ENCODE data around the gene RPTOR.
"Not testable (repeated sequence)": the region's sequence is repeated elsewhere in the genome, so short reads cannot be mapped to it uniquely, and the experiment has no call there.

RPTOR gene

GRCh38 chr17:80753685-80754345, 209.2 kb downstream of the RPTOR start:
- Mint-ChIP-seq H3K4me1 (peaks cover 72% of the 10 kb centered on the region), H3K9me3 (no peaks in the 10 kb centered on the region), H3K4me3 (no peak overlapping the region), H3K36me3 (peaks cover 27% of the 10 kb centered on the region), H3K27ac (peak overlapping the region; percentile 85), H3K27me3 (no peaks in the 10 kb centered on the region)

- Mint-ChIP-seq H3K9me3 (no peaks in the 10 kb centered on the region), H3K36me3 (peaks cover 31% of the 10 kb centered on the region), H3K4me1 (peaks cover 82% of the 10 kb centered on the region), H3K27ac (peak overlapping the region; percentile 85), H3K4me3 (no peak overlapping the region), H3K27me3 (no peaks in the 10 kb centered on the region)
Observed at GRCh38 chr17:80754846-80755245, 210.2 kb downstream of the RPTOR start.

GRCh38 chr17:80755650-80756405, 211.2 kb downstream of the RPTOR start:
- H3K27ac Mint-ChIP-seq, result peak overlapping the region; percentile 91
- no peaks in the 10 kb centered on the region for H3K27me3 Mint-ChIP-seq
- H3K4me3 Mint-ChIP-seq, result no peak overlapping the region
- H3K9me3 Mint-ChIP-seq, result no peaks in the 10 kb centered on the region
- H3K4me1 Mint-ChIP-seq, result peaks cover 82% of the 10 kb centered on the region
- peaks cover 32% of the 10 kb centered on the region for H3K36me3 Mint-ChIP-seq

GRCh38 chr17:80758481-80759376, 214.1 kb downstream of the RPTOR start:
- H3K9me3 Mint-ChIP-seq, result no peaks in the 10 kb centered on the region
- peak overlapping the region; percentile 51 for H3K4me3 Mint-ChIP-seq
- H3K4me1 Mint-ChIP-seq, result peaks cover 83% of the 10 kb centered on the region
- peak overlapping the region; percentile 97 for H3K27ac Mint-ChIP-seq
- no peaks in the 10 kb centered on the region for H3K27me3 Mint-ChIP-seq
- peaks cover 29% of the 10 kb centered on the region for H3K36me3 Mint-ChIP-seq

- Mint-ChIP-seq H3K9me3 (no peaks in the 10 kb centered on the region), H3K4me1 (peaks cover 77% of the 10 kb centered on the region), H3K27me3 (no peaks in the 10 kb centered on the region), H3K36me3 (peaks cover 25% of the 10 kb centered on the region), H3K4me3 (peak overlapping the region; percentile 51), H3K27ac (peak overlapping the region; percentile 97)
Observed at GRCh38 chr17:80759377-80759673, 214.7 kb downstream of the RPTOR start.

- Mint-ChIP-seq H3K9me3 (no peaks in the 10 kb centered on the region), H3K4me1 (peaks cover 82% of the 10 kb centered on the region), H3K4me3 (peak overlapping the region; percentile 76), H3K27me3 (no peaks in the 10 kb centered on the region), H3K36me3 (peaks cover 21% of the 10 kb centered on the region), H3K27ac (peak overlapping the region; percentile 96)
Observed at GRCh38 chr17:80760511-80760911, 215.9 kb downstream of the RPTOR start.

GRCh38 chr17:80761110-80761871, 216.7 kb downstream of the RPTOR start:
- H3K27me3 Mint-ChIP-seq, result no peaks in the 10 kb centered on the region
- H3K9me3 Mint-ChIP-seq, result no peaks in the 10 kb centered on the region
- peaks cover 83% of the 10 kb centered on the region for H3K4me1 Mint-ChIP-seq
- H3K36me3 Mint-ChIP-seq, result peaks cover 22% of the 10 kb centered on the region
- H3K27ac Mint-ChIP-seq, result peak overlapping the region; percentile 96
- peak overlapping the region; percentile 76 for H3K4me3 Mint-ChIP-seq

- Mint-ChIP-seq H3K4me1 (peaks cover 83% of the 10 kb centered on the region), H3K36me3 (peaks cover 19% of the 10 kb centered on the region), H3K4me3 (peak overlapping the region; percentile 76), H3K9me3 (no peaks in the 10 kb centered on the region), H3K27ac (peak overlapping the region; percentile 96), H3K27me3 (no peaks in the 10 kb centered on the region)
Observed at GRCh38 chr17:80762076-80762475, 217.4 kb downstream of the RPTOR start.

GRCh38 chr17:80763293-80763867, 218.7 kb downstream of the RPTOR start:
- Mint-ChIP-seq H3K27me3 (no peaks in the 10 kb centered on the region), H3K27ac (peak overlapping the region; percentile 96), H3K9me3 (no peaks in the 10 kb centered on the region), H3K4me1 (peaks cover 77% of the 10 kb centered on the region), H3K4me3 (peak overlapping the region; percentile 30), H3K36me3 (peaks cover 14% of the 10 kb centered on the region)

GRCh38 chr17:80764627-80765145, 220.0 kb downstream of the RPTOR start:
- H3K9me3 Mint-ChIP-seq, H3K27me3 Mint-ChIP-seq: not testable (repeated sequence)
- peak overlapping the region; percentile 94 for H3K27ac Mint-ChIP-seq
- peak overlapping the region; percentile 68 for H3K4me3 Mint-ChIP-seq
- H3K36me3 Mint-ChIP-seq, result peaks cover 17% of the 10 kb centered on the region
- H3K4me1 Mint-ChIP-seq, result peaks cover 77% of the 10 kb centered on the region

GRCh38 chr17:80765241-80765961, 220.8 kb downstream of the RPTOR start:
- no peaks in the 10 kb centered on the region for H3K9me3 Mint-ChIP-seq
- peak overlapping the region; percentile 68 for H3K4me3 Mint-ChIP-seq
- H3K4me1 Mint-ChIP-seq, result peaks cover 76% of the 10 kb centered on the region
- H3K27me3 Mint-ChIP-seq, result no peaks in the 10 kb centered on the region
- peak overlapping the region; percentile 94 for H3K27ac Mint-ChIP-seq
- peaks cover 15% of the 10 kb centered on the region for H3K36me3 Mint-ChIP-seq

GRCh38 chr17:80766290-80766855, 221.7 kb downstream of the RPTOR start:
- H3K27ac Mint-ChIP-seq, result peak overlapping the region; percentile 94
- no peaks in the 10 kb centered on the region for H3K9me3 Mint-ChIP-seq
- peaks cover 22% of the 10 kb centered on the region for H3K36me3 Mint-ChIP-seq
- no peaks in the 10 kb centered on the region for H3K27me3 Mint-ChIP-seq
- peak overlapping the region; percentile 68 for H3K4me3 Mint-ChIP-seq
- H3K4me1 Mint-ChIP-seq, result peaks cover 76% of the 10 kb centered on the region

GRCh38 chr17:80768389-80768788, 223.8 kb downstream of the RPTOR start:
- peaks cover 75% of the 10 kb centered on the region for H3K4me1 Mint-ChIP-seq
- no peak overlapping the region for H3K27ac Mint-ChIP-seq
- no peaks in the 10 kb centered on the region for H3K9me3 Mint-ChIP-seq
- H3K27me3 Mint-ChIP-seq, result no peaks in the 10 kb centered on the region
- H3K36me3 Mint-ChIP-seq, result peaks cover 16% of the 10 kb centered on the region
- H3K4me3 Mint-ChIP-seq, result no peak overlapping the region

GRCh38 chr17:80768936-80769335, 224.3 kb downstream of the RPTOR start:
- H3K27ac Mint-ChIP-seq, result peak overlapping the region; percentile 77

More at GRCh38 chr17:80768936-80769335, 224.3 kb downstream of the RPTOR start:
- peaks cover 77% of the 10 kb centered on the region for H3K4me1 Mint-ChIP-seq
- no peaks in the 10 kb centered on the region for H3K9me3 Mint-ChIP-seq
- no peak overlapping the region for H3K4me3 Mint-ChIP-seq
- peaks cover 16% of the 10 kb centered on the region for H3K36me3 Mint-ChIP-seq
- no peaks in the 10 kb centered on the region for H3K27me3 Mint-ChIP-seq
